Mesendoderm (in vitro differentiated cells): ENCODE results near the gene DUSP6.
A peak's percentile ranks its signal among the peaks of the same experiment; 100 is the strongest.

Experiments
- DNase-seq: peaks from one replicate; pipeline ENCODE4 v3.0.0; 2013
- H2AK5ac ChIP-seq: 2 replicates; pipeline ENCODE4 v1.6.1; 2013; ENCODE audit warnings: low read length, inconsistent platforms
- H2BK120ac ChIP-seq: 2 replicates; pipeline ENCODE4 v1.6.1; 2013; ENCODE audit warnings: low read depth, mild to moderate bottlenecking, low read length, moderate library complexity, mixed read lengths
- H2BK15ac ChIP-seq: replicated peaks from 2 replicates; pipeline ENCODE4 v1.6.1; 2013; ENCODE audit warnings: low read depth, mild to moderate bottlenecking, moderate library complexity
- H2BK5ac ChIP-seq: 2 replicates; pipeline ENCODE4 v1.6.1; 2013; ENCODE audit warnings: low read length, inconsistent platforms
- H3K18ac ChIP-seq: 2 replicates; pipeline ENCODE4 v1.6.1; 2013; ENCODE audit warnings: mild to moderate bottlenecking, low read length, mixed read lengths
- H3K23ac ChIP-seq: one replicate; pipeline ENCODE4 v1.6.1; 2013; ENCODE audit warnings: low read length
- H3K27ac ChIP-seq: 2 replicates; pipeline ENCODE4 v1.5.1; 2013; ENCODE audit warnings: low read depth, mild to moderate bottlenecking, inconsistent platforms, low read length, moderate library complexity
- H3K27me3 ChIP-seq: 2 replicates; pipeline ENCODE4 v1.6.1; 2013; ENCODE audit warnings: low read length, control low read depth, mild to moderate bottlenecking, inconsistent platforms; ENCODE audit not compliant: insufficient read depth, poor library complexity
- H3K36me3 ChIP-seq: 2 replicates; pipeline ENCODE4 v1.6.1; 2013; ENCODE audit warnings: low read length, inconsistent platforms; ENCODE audit not compliant: control insufficient read depth, insufficient read depth
- H3K4ac ChIP-seq: one replicate; pipeline ENCODE4 v1.6.1; 2013; ENCODE audit warnings: low read depth, mild to moderate bottlenecking, low read length, moderate library complexity
- H3K4me1 ChIP-seq: 2 replicates; pipeline ENCODE4 v1.6.1; 2013; ENCODE audit warnings: low read depth, low read length, inconsistent platforms; ENCODE audit not compliant: control insufficient read depth
- H3K4me2 ChIP-seq: 2 replicates; pipeline ENCODE4 v1.6.1; 2013; ENCODE audit warnings: low read length
- H3K4me3 ChIP-seq: 2 replicates; pipeline ENCODE4 v1.5.1; 2013; ENCODE audit warnings: mild to moderate bottlenecking, low read length
- H3K56ac ChIP-seq: one replicate; pipeline ENCODE4 v1.6.1; 2013; ENCODE audit warnings: low read length
- H3K79me1 ChIP-seq: 2 replicates; pipeline ENCODE4 v1.6.1; 2013; ENCODE audit warnings: low read length, inconsistent platforms
- H3K79me2 ChIP-seq: 2 replicates; pipeline ENCODE4 v1.6.1; 2013; ENCODE audit warnings: mild to moderate bottlenecking, low read length; ENCODE audit not compliant: control insufficient read depth, insufficient read depth
- H3K9ac ChIP-seq: 2 replicates; pipeline ENCODE4 v1.6.1; 2013; ENCODE audit warnings: low read length, inconsistent platforms
- H4K5ac ChIP-seq: one replicate; pipeline ENCODE4 v1.6.1; 2013; ENCODE audit warnings: low read length
- H4K8ac ChIP-seq: one replicate; pipeline ENCODE4 v1.6.1; 2013; ENCODE audit warnings: low read depth, mild to moderate bottlenecking, control low read depth, low read length, moderate library complexity
- WGBS: extraction: QIAGEN DNeasy Blood & Tissue Kit; methylation state at CpG from one replicate; pipeline ENCODE4 v1.1.7; 2013; ENCODE audit warnings: low lambda C conversion rate, missing lambda C conversion rate; ENCODE audit not compliant: insufficient coverage; ENCODE audit errors: extremely low coverage; 5-methylcytosine and 5-hydroxymethylcytosine counted together

Gene DUSP6

DNA sequence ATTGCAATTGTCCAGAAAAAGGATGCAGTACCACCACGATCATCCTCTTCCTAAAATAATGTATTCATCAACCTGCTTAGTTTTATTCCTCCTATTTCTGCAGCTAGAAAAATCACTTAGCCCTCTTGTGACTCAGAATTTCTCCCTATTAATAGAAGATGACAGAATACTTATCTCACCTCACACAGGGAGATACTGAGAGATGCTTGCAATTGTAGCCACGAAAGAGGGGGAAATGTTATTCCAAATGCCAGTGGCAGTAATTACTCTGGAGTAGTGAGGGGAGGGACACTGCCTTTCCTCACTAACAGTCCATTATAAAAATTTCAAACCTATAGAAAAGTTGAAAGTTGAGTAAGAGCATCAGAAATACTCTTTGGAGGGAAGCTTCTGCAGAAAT is 11.8 kb upstream of the DUSP6 start:
- H3K9ac ChIP-seq: no peak overlapping the region
- H2BK120ac ChIP-seq: no peak overlapping the region
- no CpG with 5 or more reads among the region's 2 CpGs for WGBS
- no peak overlapping the region for H4K5ac ChIP-seq
- H3K4me1 ChIP-seq: peaks cover 2% of the 10 kb centered on the region
- no peaks in the 10 kb centered on the region for H3K36me3 ChIP-seq
- H3K23ac ChIP-seq: no peak overlapping the region
- no peaks in the 10 kb centered on the region for H3K79me1 ChIP-seq
- no peak overlapping the region for H2AK5ac ChIP-seq
- H2BK15ac ChIP-seq: no peak overlapping the region
- no peak overlapping the region for H3K18ac ChIP-seq
- no peak overlapping the region for H3K56ac ChIP-seq
- no peak overlapping the region for H3K4me3 ChIP-seq
- H2BK5ac ChIP-seq: no peak overlapping the region
- no peak overlapping the region for H3K27ac ChIP-seq
- no peaks in the 10 kb centered on the region for H3K79me2 ChIP-seq
- H4K8ac ChIP-seq: no peak overlapping the region
- no peak overlapping the region for H3K4ac ChIP-seq
- no peaks in the 10 kb centered on the region for H3K27me3 ChIP-seq
- H3K4me2 ChIP-seq: no peak overlapping the region
- DNase-seq: no peak

DNA sequence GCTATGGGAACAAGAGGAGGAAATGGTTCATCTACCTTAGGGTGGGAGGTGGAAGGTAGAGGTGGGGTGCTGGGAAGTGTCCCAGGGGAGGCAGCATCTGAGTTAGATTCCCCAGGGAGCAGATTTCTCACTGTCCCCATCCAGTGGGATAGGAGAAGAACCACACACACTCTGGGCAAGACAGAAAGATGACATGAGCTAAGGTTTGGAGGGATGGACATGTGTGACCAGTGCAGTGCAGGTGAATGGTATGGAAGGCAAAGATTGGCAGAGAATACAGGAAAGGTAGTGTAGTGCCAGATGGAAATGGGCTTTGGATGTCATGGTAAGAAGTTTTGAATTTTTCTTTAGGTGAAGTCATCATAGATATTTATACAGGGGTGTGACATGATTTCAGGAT is 11.3 kb upstream of the DUSP6 start:
- no peak overlapping the region for H3K4me2 ChIP-seq
- no peak overlapping the region for H3K27ac ChIP-seq
- no peak overlapping the region for H2BK120ac ChIP-seq
- H4K8ac ChIP-seq: no peak overlapping the region
- no peaks in the 10 kb centered on the region for H3K79me1 ChIP-seq
- H2BK5ac ChIP-seq: no peak overlapping the region
- no peaks in the 10 kb centered on the region for H3K79me2 ChIP-seq
- H3K23ac ChIP-seq: no peak overlapping the region
- H3K9ac ChIP-seq: no peak overlapping the region
- no peak overlapping the region for H3K4ac ChIP-seq
- no peak overlapping the region for H3K56ac ChIP-seq
- H4K5ac ChIP-seq: no peak overlapping the region
- H3K18ac ChIP-seq: no peak overlapping the region
- H3K36me3 ChIP-seq: no peaks in the 10 kb centered on the region
- H3K27me3 ChIP-seq: no peaks in the 10 kb centered on the region
- no peak overlapping the region for H2BK15ac ChIP-seq
- H3K4me3 ChIP-seq: no peak overlapping the region
- H3K4me1 ChIP-seq: peaks cover 2% of the 10 kb centered on the region
- no peak for DNase-seq
- no peak overlapping the region for H2AK5ac ChIP-seq

DNA sequence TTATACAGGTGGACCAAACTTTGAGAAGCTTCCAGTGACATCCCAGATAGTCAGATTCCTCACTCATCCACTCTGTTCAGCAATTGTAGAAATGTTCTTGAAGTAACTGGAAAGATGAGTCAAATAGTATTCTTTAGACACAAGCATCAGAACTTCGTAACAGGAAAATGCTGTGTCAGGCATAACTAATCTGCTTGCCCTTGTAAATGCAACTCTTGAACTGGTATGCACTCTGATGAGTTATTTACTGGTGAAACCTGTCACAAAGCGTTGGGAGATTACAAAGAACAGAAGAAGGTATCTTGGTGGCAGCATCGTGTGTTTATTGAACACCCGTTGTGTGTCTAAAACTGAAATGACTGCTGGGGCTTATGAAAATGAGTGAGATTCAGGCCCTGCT is 10.8 kb upstream of the DUSP6 start:
- H4K8ac ChIP-seq: no peak overlapping the region
- no peak overlapping the region for H3K4me2 ChIP-seq
- H3K4ac ChIP-seq: no peak overlapping the region
- H3K18ac ChIP-seq: no peak overlapping the region
- H3K4me3 ChIP-seq: no peak overlapping the region
- no peak overlapping the region for H3K23ac ChIP-seq
- H3K79me1 ChIP-seq: no peaks in the 10 kb centered on the region
- no peak overlapping the region for H4K5ac ChIP-seq
- H3K9ac ChIP-seq: no peak overlapping the region
- H3K4me1 ChIP-seq: peaks cover 2% of the 10 kb centered on the region
- no CpG with 5 or more reads among the region's 4 CpGs for WGBS
- H3K27ac ChIP-seq: no peak overlapping the region
- H2BK15ac ChIP-seq: no peak overlapping the region
- H2BK5ac ChIP-seq: no peak overlapping the region
- H2BK120ac ChIP-seq: no peak overlapping the region
- no peak overlapping the region for H2AK5ac ChIP-seq
- DNase-seq: no peak
- no peak overlapping the region for H3K56ac ChIP-seq
- no peaks in the 10 kb centered on the region for H3K79me2 ChIP-seq
- H3K36me3 ChIP-seq: no peaks in the 10 kb centered on the region
- H3K27me3 ChIP-seq: no peaks in the 10 kb centered on the region

DNA sequence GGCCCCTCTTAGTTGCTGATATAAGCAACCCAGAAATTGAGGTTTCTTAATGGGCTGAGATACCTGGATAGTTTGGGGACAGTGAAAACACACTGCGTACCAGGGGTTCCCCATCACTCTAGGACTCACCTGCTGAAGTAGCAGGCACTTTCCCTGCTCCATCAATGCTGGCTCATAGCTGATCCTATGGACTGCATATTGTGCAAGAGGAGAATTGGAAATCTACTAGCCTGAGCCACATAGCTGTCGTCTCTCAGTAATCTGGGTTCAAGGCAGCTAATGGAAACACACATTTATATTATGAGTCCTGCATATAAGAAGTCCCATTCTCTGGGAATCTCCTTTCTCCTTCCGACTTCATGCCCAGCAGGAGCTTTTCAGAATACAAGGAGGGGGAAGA is 7.3 kb upstream of the DUSP6 start:
- Histone ChIP-seq H2AK5ac (no peak overlapping the region), H2BK5ac (no peak overlapping the region), H3K56ac (no peak overlapping the region), H3K27ac (no peak overlapping the region), H3K79me1 (peaks cover 3% of the 10 kb centered on the region), H3K27me3 (no peaks in the 10 kb centered on the region), H3K4me2 (no peak overlapping the region), H3K23ac (no peak overlapping the region), H3K4ac (no peak overlapping the region), H4K5ac (no peak overlapping the region), H3K4me3 (no peak overlapping the region), H3K79me2 (no peaks in the 10 kb centered on the region), H3K36me3 (no peaks in the 10 kb centered on the region), H3K9ac (no peak overlapping the region), H4K8ac (no peak overlapping the region), H2BK15ac (no peak overlapping the region), H3K4me1 (peaks cover 22% of the 10 kb centered on the region), H3K18ac (peak overlapping the region; percentile 73), H2BK120ac (no peak overlapping the region)
- no peak for DNase-seq
- WGBS: no CpG with 5 or more reads among the region's 3 CpGs

DNA sequence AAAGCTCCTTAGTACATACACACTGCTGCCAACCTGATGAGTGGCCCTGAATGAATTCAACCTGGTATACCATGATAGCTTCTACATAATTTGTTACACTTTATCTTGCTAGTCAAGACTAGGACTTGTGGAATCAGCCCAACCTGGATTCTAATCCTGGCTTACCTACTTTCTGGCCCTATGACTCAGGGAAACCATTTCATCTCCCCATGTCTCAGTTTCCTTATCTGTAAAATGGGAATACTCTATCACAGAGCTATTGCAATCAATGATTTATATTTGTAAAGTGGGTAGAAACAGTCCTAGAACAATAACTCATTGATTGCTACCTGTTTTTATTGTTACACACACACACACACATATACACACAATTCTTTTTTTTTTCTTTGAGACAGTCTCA is 6.5 kb upstream of the DUSP6 start:
- H3K4ac ChIP-seq: no peak overlapping the region
- no peak for DNase-seq
- H3K36me3 ChIP-seq: no peaks in the 10 kb centered on the region
- no peak overlapping the region for H3K9ac ChIP-seq
- no peaks in the 10 kb centered on the region for H3K27me3 ChIP-seq
- no peaks in the 10 kb centered on the region for H3K79me2 ChIP-seq
- H2BK15ac ChIP-seq: no peak overlapping the region
- H3K23ac ChIP-seq: no peak overlapping the region
- no peak overlapping the region for H2AK5ac ChIP-seq
- peaks cover 22% of the 10 kb centered on the region for H3K4me1 ChIP-seq
- no peak overlapping the region for H3K18ac ChIP-seq
- H2BK5ac ChIP-seq: no peak overlapping the region
- no peak overlapping the region for H3K27ac ChIP-seq
- no peak overlapping the region for H2BK120ac ChIP-seq
- H3K79me1 ChIP-seq: peaks cover 3% of the 10 kb centered on the region
- H4K5ac ChIP-seq: no peak overlapping the region
- no peak overlapping the region for H4K8ac ChIP-seq
- no peak overlapping the region for H3K56ac ChIP-seq
- H3K4me3 ChIP-seq: no peak overlapping the region
- H3K4me2 ChIP-seq: no peak overlapping the region

DNA sequence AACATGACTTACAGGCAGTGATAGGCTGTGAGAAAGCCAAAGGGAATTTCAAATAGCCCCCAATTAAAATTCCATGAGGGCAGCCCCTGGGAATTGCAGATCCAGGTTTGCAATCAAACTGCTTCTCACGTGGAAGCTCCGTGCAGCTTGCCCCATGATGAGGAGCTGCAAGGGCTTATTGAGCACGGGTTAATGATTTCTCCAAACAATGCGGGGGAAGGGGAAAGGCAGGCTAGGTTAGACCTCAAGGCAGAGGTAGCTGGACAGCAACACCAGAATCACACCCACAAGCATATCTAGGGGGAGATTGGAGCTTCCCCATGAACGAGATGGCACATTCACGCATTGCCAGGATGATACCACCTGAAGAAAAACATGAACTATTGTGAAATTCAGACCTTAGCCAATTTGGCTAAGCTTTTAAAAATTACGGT is 5.0 kb upstream of the DUSP6 start:
- no peak overlapping the region for H4K8ac ChIP-seq
- no peak overlapping the region for H2BK120ac ChIP-seq
- H3K23ac ChIP-seq: no peak overlapping the region
- H3K18ac ChIP-seq: no peak overlapping the region
- no peaks in the 10 kb centered on the region for H3K36me3 ChIP-seq
- H3K79me1 ChIP-seq: peaks cover 3% of the 10 kb centered on the region
- H3K4me2 ChIP-seq: no peak overlapping the region
- WGBS: no CpG with 5 or more reads among the region's 7 CpGs
- peak overlapping the region; percentile 62 for H3K56ac ChIP-seq
- no peak overlapping the region for H3K4me3 ChIP-seq
- H2BK15ac ChIP-seq: no peak overlapping the region
- H2AK5ac ChIP-seq: no peak overlapping the region
- peak; percentile 78 for DNase-seq
- H2BK5ac ChIP-seq: peak overlapping the region; percentile 20
- peaks cover 22% of the 10 kb centered on the region for H3K4me1 ChIP-seq
- no peaks in the 10 kb centered on the region for H3K79me2 ChIP-seq
- H3K27me3 ChIP-seq: no peaks in the 10 kb centered on the region
- no peak overlapping the region for H3K27ac ChIP-seq
- H3K9ac ChIP-seq: peak overlapping the region; percentile 23
- H3K4ac ChIP-seq: no peak overlapping the region
- no peak overlapping the region for H4K5ac ChIP-seq
